Measurements from ENCODE around the gene KLF1. TPM values are rescaled to one million over a fixed set of nuclear protein-coding genes. Genes with fewer than 3 reads are reported as not detected.

Gene KLF1
- total RNA-seq, 1 experiment from 2014 or later, result not detected

GRCh38 chr19:12843328-12843727, 43.7 kb downstream of the KLF1 start:
- in situ Hi-C loops (cut with HindIII; ENCODE audit: low sequenced_read_pairs), result no loop called here
- no peak for DNase-seq (ENCODE audit: low spot score)

GRCh38 chr19:12842511-12842910, 44.5 kb downstream of the KLF1 start:
- DNase-seq (ENCODE audit: low spot score), result no peak
- in situ Hi-C loops (cut with HindIII; ENCODE audit: low sequenced_read_pairs), result no loop called here

DNA sequence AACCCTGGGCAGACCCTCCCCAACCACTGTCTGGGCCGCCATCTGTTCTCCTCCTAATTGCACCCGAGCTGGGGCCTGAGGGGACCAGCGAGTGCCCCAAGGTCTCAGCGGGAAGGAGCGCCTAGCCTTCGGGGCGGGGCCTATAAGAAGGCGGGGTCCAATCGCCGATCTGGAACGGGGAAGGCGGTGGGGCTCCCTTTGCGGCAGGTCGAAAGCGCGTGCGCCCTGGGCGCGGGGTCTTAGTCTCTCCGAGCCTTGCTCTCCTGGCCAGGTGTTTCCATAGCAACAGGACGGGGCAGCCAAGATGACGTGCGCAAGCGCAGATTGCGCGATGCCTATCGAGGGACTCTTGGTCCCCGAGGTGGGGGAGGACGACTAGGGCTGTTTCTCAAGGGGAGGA, 45.9 kb downstream of the KLF1 start:
- in situ Hi-C loops (cut with HindIII; ENCODE audit: low sequenced_read_pairs), result no loop called here
- peak; percentile 83 for DNase-seq (ENCODE audit: low spot score)

DNA sequence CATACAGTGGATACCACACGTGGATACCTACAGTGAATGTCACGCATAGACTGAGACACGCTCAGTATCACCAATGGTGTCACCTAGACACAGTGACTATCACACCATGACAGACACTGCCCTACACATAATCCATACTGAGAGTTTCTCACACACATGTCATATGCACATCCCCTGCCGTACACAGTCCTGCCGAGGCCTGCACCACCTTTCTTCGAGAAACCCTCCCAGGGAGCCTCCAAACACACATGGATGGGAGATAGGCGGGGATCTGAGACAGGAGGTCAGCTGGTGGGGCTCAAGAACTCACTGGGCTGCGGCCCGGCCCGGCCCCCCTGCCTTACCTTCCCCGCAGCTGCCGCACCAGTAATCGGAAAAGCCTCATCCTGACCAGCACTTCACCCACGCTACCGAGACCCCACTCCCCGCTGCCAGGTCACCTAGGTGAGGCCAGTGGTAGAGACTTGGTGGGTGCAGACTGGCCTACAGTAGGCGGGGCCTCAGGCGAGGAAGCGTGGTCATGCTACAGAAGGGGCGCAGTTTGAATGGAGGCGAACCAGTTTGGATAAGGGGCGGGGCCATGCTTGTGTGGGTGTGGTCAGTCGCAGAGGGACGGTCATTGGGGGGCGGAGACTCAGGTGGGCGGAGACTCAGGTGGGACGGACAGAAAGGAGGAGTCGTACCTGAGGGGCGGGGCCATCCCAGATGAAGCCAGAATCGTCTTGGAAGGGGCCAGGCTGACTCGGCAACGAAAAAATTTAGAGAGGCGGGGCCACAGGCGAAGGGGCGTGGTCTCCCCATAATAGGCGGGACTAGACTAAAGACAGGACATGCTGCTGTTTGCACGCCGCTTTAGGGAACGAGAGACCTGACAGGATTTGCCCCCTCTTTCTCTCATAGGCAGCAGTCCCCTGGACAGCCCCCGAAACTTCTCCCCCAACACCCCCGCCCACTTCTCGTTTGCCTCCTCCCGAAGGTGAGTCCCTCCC, 46.6 kb downstream of the KLF1 start:
- in situ Hi-C loops (cut with HindIII; ENCODE audit: low sequenced_read_pairs), result no loop called here
- DNase-seq (ENCODE audit: low spot score), result peak; percentile 93

DNA sequence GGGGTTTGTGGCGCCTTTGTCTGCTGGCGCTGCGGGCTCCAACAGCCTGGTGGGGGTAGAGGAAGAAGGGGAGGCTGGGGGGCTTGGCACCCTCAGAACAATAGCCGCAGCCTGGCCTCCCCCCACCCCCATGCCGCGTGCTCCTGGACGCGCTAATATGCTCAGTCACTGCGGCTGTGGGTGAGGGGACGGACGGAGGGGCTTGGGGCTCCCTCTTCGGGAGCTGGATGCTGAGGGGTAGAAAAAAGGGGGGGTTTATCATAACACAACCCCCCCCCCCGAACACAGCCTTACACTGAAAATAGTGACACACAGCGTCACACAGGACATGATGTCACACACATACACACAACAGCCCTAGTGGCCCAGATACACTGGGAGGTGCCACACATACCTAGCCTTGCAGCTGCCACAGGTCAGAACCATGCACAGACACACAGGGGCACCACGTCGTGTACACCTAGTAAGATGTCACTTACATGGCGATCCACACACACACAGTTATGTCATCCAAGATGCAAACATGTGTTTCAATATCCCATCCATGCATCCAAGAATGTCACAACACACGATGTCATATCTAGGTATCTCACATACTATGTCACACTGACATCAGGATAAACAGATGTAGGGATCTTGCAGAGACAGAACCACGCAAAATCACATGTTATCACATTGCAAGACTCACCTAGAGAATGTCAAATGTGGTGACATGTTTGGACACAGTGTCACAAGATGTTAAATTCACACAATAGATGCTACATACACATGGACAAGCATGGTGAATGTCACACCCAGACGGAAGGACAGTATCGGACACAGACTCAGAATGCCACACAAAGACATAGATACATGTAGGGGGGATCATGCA, 47.9 kb downstream of the KLF1 start:
- in situ Hi-C loops (cut with HindIII; ENCODE audit: low sequenced_read_pairs), result no loop called here
- DNase-seq (ENCODE audit: low spot score), result peak; percentile 75

GRCh38 chr19:12838182-12838885, 48.7 kb downstream of the KLF1 start, which contains the start of gene MAST1:
TSS of gene MAST1 (plus strand) at chr19:12838515. CDS start at chr19:12838573, 58 bp downstream.
- in situ Hi-C loops (cut with HindIII; ENCODE audit: low sequenced_read_pairs), result no loop called here
- DNase-seq (ENCODE audit: low spot score), result peak; percentile 81

- in situ Hi-C loops (cut with HindIII; ENCODE audit: low sequenced_read_pairs), result no loop called here
- no peak for DNase-seq (ENCODE audit: low spot score)
Measured at GRCh38 chr19:12837225-12837624, 49.8 kb downstream of the KLF1 start.

DNA sequence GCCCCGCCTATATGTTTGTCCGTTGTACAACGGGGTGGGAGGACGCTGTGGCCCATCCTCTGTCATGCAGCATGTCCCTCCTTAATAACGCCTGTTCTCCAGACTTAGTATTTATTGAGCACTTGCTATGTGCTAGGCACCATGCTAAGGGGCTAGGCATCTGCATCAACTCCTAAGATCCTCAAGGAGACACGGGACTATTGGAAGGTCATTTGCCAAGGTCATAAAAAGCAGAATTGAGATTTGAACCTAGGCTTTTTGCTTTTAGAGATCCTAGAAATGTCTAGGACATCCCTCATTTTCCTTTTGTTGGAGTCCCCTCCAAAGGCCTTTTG, 50.5 kb downstream of the KLF1 start:
- in situ Hi-C loops (cut with HindIII; ENCODE audit: low sequenced_read_pairs), result no loop called here
- DNase-seq (ENCODE audit: low spot score), result no peak

GRCh38 chr19:12834976-12835757, 51.8 kb downstream of the KLF1 start:
- DNase-seq (ENCODE audit: low spot score), result peak; percentile 72
- in situ Hi-C loops (cut with HindIII; ENCODE audit: low sequenced_read_pairs), result no loop called here

DNA sequence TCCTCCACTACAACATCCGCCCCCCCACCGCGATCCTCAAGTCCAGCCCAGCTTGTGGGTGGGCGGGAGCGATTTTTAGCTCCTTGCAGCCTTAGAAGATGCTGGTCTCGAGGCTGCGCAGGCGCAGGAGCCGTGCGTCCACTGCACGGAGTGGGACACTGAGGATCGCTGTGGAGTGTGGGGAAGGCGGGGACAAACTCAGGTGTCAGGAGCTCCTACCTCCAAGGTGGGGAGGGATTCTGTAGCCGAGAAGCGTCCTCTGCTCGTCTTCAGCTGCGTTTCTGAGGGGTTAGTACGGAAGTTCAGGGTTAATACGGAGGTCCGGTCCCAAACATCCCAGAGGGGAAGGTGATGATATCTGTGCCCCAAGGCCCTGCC, 52.4 kb downstream of the KLF1 start, which contains the start of gene RTBDN:
TSS of gene RTBDN (minus strand) at position 14 of the 378 bp plus-strand sequence. CDS start 4,600 bp downstream, outside the sequence.
- in situ Hi-C loops (cut with HindIII; ENCODE audit: low sequenced_read_pairs), result no loop called here
- peak; percentile 75 for DNase-seq (ENCODE audit: low spot score)

Other genes starting within 250 kb of the KLF1 start
- gene MAN2B1, start 220.5 kb downstream of the KLF1 start, total RNA-seq (2014; rRNA removed; shearing (Covaris generic)), result 30.0 and 58.1 TPM in 2 replicates
- 10.9 and 17.9 TPM in 2 replicates for gene WDR83, start 220.4 kb downstream of the KLF1 start, total RNA-seq (2014; rRNA removed; shearing (Covaris generic))
- gene DHPS, start 205.3 kb downstream of the KLF1 start, total RNA-seq (2014; rRNA removed; shearing (Covaris generic)), result 70.6 and 99.0 TPM in 2 replicates
- gene GNG14, start 199.2 kb downstream of the KLF1 start, total RNA-seq (2014; rRNA removed; shearing (Covaris generic)), result not detected in 2 replicates
- gene FBXW9, start 190.6 kb downstream of the KLF1 start, total RNA-seq (2014; rRNA removed; shearing (Covaris generic)), result 39.2 and 41.6 TPM in 2 replicates
- 43.9 and 63.1 TPM in 2 replicates for gene TNPO2, start 163.3 kb downstream of the KLF1 start, total RNA-seq (2014; rRNA removed; shearing (Covaris generic))
- 621 and 678 TPM in 2 replicates for gene TRIR, start 152.5 kb downstream of the KLF1 start, total RNA-seq (2014; rRNA removed; shearing (Covaris generic))
- 232 and 263 TPM in 2 replicates for gene GET3, start 149.7 kb downstream of the KLF1 start, total RNA-seq (2014; rRNA removed; shearing (Covaris generic))
- gene BEST2, start 135.4 kb downstream of the KLF1 start, total RNA-seq (2014; rRNA removed; shearing (Covaris generic)), result not detected in 2 replicates
- 19.4 and 20.2 TPM in 2 replicates for gene HOOK2, start 111.6 kb downstream of the KLF1 start, total RNA-seq (2014; rRNA removed; shearing (Covaris generic))
- gene JUNB, start 95.7 kb downstream of the KLF1 start, total RNA-seq (2014; rRNA removed; shearing (Covaris generic)), result 28.3 and 35.9 TPM in 2 replicates
- 290 and 300 TPM in 2 replicates for gene PRDX2, start 85.4 kb downstream of the KLF1 start, total RNA-seq (2014; rRNA removed; shearing (Covaris generic))
- not detected in 2 replicates for gene THSD8, start 85.1 kb downstream of the KLF1 start, total RNA-seq (2014; rRNA removed; shearing (Covaris generic))
- 69.1 and 124 TPM in 2 replicates for gene RNASEH2A, start 80.6 kb downstream of the KLF1 start, total RNA-seq (2014; rRNA removed; shearing (Covaris generic))
- 5.7 and 8.0 TPM in 2 replicates for gene RTBDN, start 52.6 kb downstream of the KLF1 start, total RNA-seq (2014; rRNA removed; shearing (Covaris generic))
- gene MAST1, start 48.7 kb downstream of the KLF1 start, total RNA-seq (2014; rRNA removed; shearing (Covaris generic)), result 20.4 and 22.6 TPM in 2 replicates
- gene DNASE2, start 5.8 kb downstream of the KLF1 start, total RNA-seq (2014; rRNA removed; shearing (Covaris generic)), result 68.1 and 68.4 TPM in 2 replicates
- gene GCDH, start 4.0 kb upstream of the KLF1 start, total RNA-seq (2014; rRNA removed; shearing (Covaris generic)), result 90.3 and 125 TPM in 2 replicates
- 0.17 and 0.31 TPM in 2 replicates for gene SYCE2, start 32.1 kb upstream of the KLF1 start, total RNA-seq (2014; rRNA removed; shearing (Covaris generic))
- gene FARSA, start 46.5 kb upstream of the KLF1 start, total RNA-seq (2014; rRNA removed; shearing (Covaris generic)), result 142 and 150 TPM in 2 replicates
- 1,471 and 1,755 TPM in 2 replicates for gene CALR, start 51.4 kb upstream of the KLF1 start, total RNA-seq (2014; rRNA removed; shearing (Covaris generic))
- 76.4 and 88.8 TPM in 2 replicates for gene RAD23A, start 58.7 kb upstream of the KLF1 start, total RNA-seq (2014; rRNA removed; shearing (Covaris generic))
- 79.7 and 124 TPM in 2 replicates for gene GADD45GIP1, start 70.0 kb upstream of the KLF1 start, total RNA-seq (2014; rRNA removed; shearing (Covaris generic))
- gene DAND5, start 82.4 kb upstream of the KLF1 start, total RNA-seq (2014; rRNA removed; shearing (Covaris generic)), result 0.18 TPM in 1 of 2 replicates, not detected in the other
- gene NFIX, start 108.3 kb upstream of the KLF1 start, total RNA-seq (2014; rRNA removed; shearing (Covaris generic)), result 0.86 and 3.6 TPM in 2 replicates
- gene LYL1, start 215.7 kb upstream of the KLF1 start, total RNA-seq (2014; rRNA removed; shearing (Covaris generic)), result not detected in 2 replicates
- 86.8 and 87.0 TPM in 2 replicates for gene TRMT1, start 229.5 kb upstream of the KLF1 start, total RNA-seq (2014; rRNA removed; shearing (Covaris generic))
- 53.4 and 60.5 TPM in 2 replicates for gene NACC1, start 231.1 kb upstream of the KLF1 start, total RNA-seq (2014; rRNA removed; shearing (Covaris generic))

All from G401 (cell line).